DMS153 (cell line): ENCODE results near the gene CREM.
"Not testable (repeated sequence)": the region's sequence is repeated elsewhere in the genome, so short reads cannot be mapped to it uniquely, and the experiment has no call there.

Experiments used
- DNase-seq: peaks from one replicate; lab custom pipeline; 2025; lab: John Stamatoyannopoulos, UW

Gene CREM

GRCh38 chr10:35126530-35127288, at the start of gene CREM:
Gene CREM (plus strand): TSS chr10:35126846. CDS start chr10:35137836, 10,990 bp downstream.
- DNase-seq: peak; percentile 80

- DNase-seq: no peak
Measured at GRCh38 chr10:35079265-35079664, 47.4 kb upstream of the CREM start.

GRCh38 chr10:35079763-35080162, 46.9 kb upstream of the CREM start:
- no peak for DNase-seq

GRCh38 chr10:35080261-35080660, 46.4 kb upstream of the CREM start:
- DNase-seq: not testable (repeated sequence)

- DNase-seq: no peak
Measured at GRCh38 chr10:35083242-35083641, 43.4 kb upstream of the CREM start.

- no peak for DNase-seq
Measured at GRCh38 chr10:35089611-35090161, 37.0 kb upstream of the CREM start.

- DNase-seq: peak; percentile 15
Measured at GRCh38 chr10:35090162-35090954, 36.3 kb upstream of the CREM start, which contains the start of gene CUL2. Gene CUL2 (minus strand): TSS chr10:35090341. CDS start chr10:35071317, 19,024 bp downstream.

GRCh38 chr10:35091994-35092790, 34.5 kb upstream of the CREM start:
- DNase-seq: no peak

GRCh38 chr10:35092851-35093250, 33.8 kb upstream of the CREM start:
- DNase-seq: no peak

- DNase-seq: no peak
Measured at GRCh38 chr10:35096312-35096711, 30.3 kb upstream of the CREM start.

GRCh38 chr10:35097510-35097909, 29.1 kb upstream of the CREM start:
- DNase-seq: no peak

GRCh38 chr10:35103882-35104281, 22.8 kb upstream of the CREM start:
- no peak for DNase-seq

GRCh38 chr10:35112571-35112970, 14.1 kb upstream of the CREM start:
- DNase-seq: no peak

GRCh38 chr10:35119378-35119777, 7.3 kb upstream of the CREM start:
- DNase-seq: no peak

- DNase-seq: no peak
Measured at GRCh38 chr10:35124540-35124939, 2.1 kb upstream of the CREM start.

GRCh38 chr10:35126062-35126529, 550 bp upstream of the CREM start:
- no peak for DNase-seq

- no peak for DNase-seq
Measured at GRCh38 chr10:35127289-35127891, 744 bp downstream of the CREM start.

GRCh38 chr10:35129185-35129674, 2.6 kb downstream of the CREM start:
- DNase-seq: no peak

GRCh38 chr10:35130663-35131062, 4.0 kb downstream of the CREM start:
- DNase-seq: no peak

GRCh38 chr10:35132727-35133126, 6.1 kb downstream of the CREM start:
- no peak for DNase-seq

- DNase-seq: no peak
Measured at GRCh38 chr10:35133586-35133985, 6.9 kb downstream of the CREM start.
